BE2C (cell line): Measurements from ENCODE around the gene C4BPA.

ENCODE experiments used
- DNase-seq: peaks from one replicate; pipeline ENCODE4 v3.0.0-alpha.2; 2020
- H3K27me3 ChIP-seq: fragments of 250-450 bp; sonication (Bioruptor Pico); 2 replicates; pipeline ENCODE4 v1.5.1; 2020; ENCODE audit warnings: mild to moderate bottlenecking
- H3K36me3 ChIP-seq: fragments of 250-450 bp; sonication (Bioruptor Pico); 2 replicates; pipeline ENCODE4 v1.5.1; 2020; ENCODE audit warnings: mild to moderate bottlenecking
- H3K4me1 ChIP-seq: fragments of 250-450 bp; sonication (Bioruptor Pico); 2 replicates; pipeline ENCODE4 v1.5.1; 2020
- H3K4me3 ChIP-seq: 2 replicates; pipeline ENCODE4 v1.5.1; 2011; ENCODE audit warnings: low read depth, low read length
- H3K9me3 ChIP-seq: fragments of 250-450 bp; sonication (Bioruptor Pico); 2 replicates; pipeline ENCODE4 v1.5.1; 2020
- TF ChIP-seq, protein P1 (sequence below): IDR thresholded peaks from 2 replicates; pipeline ENCODE4 v1.5.1; 2012; ENCODE audit warnings: mild to moderate bottlenecking, low read depth, low read length

C4BPA gene

DNA sequence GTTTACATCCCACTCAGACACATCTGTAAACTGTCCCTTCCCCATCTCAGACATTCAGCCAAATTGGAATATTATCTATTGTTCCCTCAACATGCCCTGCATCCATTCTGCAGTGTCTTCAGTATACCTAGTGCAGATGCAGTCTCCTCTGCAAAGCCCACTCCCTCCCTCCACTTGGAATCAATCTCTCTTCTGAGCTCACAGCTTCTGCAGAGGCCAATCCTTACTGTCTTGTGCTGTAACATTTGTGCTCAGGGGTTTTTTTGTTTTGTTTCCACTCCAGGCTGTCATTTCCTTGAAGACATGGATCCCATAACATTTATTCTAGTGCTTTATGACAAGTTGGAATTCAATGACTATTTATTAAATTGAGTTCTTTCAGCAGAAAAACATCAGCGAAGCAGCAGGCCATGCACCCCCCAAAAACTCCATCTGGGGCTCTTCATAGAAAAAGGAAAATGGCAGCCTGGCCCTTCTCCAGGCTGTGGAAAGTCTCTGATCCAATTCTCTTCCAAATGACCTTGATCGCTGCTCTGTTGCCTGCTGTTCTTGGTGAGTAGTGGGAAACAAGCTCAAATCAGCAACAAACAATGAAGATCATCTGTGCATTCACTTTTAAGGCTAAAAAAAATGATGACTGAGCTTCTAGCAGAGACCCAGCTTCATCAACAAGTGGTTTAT is 8.7 kb downstream of the C4BPA start:
- H3K9me3 ChIP-seq: no peaks in the 10 kb centered on the region
- H3K27me3 ChIP-seq: peaks cover 8% of the 10 kb centered on the region
- H3K4me3 ChIP-seq: no peak overlapping the region
- TF ChIP-seq, protein P1, sequence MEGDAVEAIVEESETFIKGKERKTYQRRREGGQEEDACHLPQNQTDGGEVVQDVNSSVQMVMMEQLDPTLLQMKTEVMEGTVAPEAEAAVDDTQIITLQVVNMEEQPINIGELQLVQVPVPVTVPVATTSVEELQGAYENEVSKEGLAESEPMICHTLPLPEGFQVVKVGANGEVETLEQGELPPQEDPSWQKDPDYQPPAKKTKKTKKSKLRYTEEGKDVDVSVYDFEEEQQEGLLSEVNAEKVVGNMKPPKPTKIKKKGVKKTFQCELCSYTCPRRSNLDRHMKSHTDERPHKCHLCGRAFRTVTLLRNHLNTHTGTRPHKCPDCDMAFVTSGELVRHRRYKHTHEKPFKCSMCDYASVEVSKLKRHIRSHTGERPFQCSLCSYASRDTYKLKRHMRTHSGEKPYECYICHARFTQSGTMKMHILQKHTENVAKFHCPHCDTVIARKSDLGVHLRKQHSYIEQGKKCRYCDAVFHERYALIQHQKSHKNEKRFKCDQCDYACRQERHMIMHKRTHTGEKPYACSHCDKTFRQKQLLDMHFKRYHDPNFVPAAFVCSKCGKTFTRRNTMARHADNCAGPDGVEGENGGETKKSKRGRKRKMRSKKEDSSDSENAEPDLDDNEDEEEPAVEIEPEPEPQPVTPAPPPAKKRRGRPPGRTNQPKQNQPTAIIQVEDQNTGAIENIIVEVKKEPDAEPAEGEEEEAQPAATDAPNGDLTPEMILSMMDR: no peak
- H3K36me3 ChIP-seq: no peaks in the 10 kb centered on the region
- DNase-seq: no peak
- no peaks in the 10 kb centered on the region for H3K4me1 ChIP-seq

DNA sequence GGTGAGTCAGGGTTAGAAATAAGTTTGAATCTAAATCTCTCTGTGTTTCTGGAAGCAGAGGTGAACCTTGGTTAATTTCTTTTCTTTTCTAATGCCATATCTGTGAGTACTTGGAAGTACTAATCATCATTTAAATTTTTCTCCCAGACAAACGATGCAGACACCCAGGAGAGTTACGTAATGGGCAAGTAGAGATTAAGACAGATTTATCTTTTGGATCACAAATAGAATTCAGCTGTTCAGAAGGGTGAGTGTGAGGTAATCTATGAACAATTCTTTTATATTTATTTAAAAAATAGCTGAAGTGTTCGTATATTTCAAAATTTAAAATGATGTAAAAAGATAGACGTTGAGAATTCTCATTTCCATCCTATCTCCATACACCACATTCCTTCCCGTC is 11.2 kb downstream of the C4BPA start:
- DNase-seq: no peak
- no peaks in the 10 kb centered on the region for H3K4me1 ChIP-seq
- no peaks in the 10 kb centered on the region for H3K36me3 ChIP-seq
- peaks cover 4% of the 10 kb centered on the region; the same call in 1 of the 2 replicates for H3K27me3 ChIP-seq
- TF ChIP-seq, protein P1: no peak
- H3K9me3 ChIP-seq: no peaks in the 10 kb centered on the region
- no peak overlapping the region for H3K4me3 ChIP-seq

DNA sequence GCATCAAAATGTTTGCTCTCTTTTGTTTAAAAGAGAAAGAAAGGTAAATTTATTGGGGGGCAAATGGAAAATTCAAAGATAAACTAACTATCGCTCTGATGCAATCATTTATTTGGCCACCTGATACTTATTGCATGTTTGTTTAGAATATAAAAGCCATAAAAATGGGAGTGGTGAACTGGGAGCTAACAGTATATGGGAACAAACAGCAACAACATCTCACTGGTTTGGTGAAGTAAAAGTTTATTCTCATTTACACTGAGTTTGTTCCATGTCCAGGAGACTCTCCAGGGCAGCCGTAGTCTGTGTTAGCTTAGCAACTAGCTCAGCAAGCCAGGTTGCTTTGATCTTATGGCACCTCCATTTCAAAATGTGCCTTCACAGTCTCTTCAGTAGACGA is 20.4 kb downstream of the C4BPA start:
- Histone ChIP-seq H3K36me3 (no peaks in the 10 kb centered on the region), H3K27me3 (no peaks in the 10 kb centered on the region; the same call in none of the 2 replicates), H3K4me1 (no peaks in the 10 kb centered on the region), H3K9me3 (no peaks in the 10 kb centered on the region), H3K4me3 (no peak overlapping the region)
- no peak for DNase-seq
- TF ChIP-seq, protein P1: no peak

DNA sequence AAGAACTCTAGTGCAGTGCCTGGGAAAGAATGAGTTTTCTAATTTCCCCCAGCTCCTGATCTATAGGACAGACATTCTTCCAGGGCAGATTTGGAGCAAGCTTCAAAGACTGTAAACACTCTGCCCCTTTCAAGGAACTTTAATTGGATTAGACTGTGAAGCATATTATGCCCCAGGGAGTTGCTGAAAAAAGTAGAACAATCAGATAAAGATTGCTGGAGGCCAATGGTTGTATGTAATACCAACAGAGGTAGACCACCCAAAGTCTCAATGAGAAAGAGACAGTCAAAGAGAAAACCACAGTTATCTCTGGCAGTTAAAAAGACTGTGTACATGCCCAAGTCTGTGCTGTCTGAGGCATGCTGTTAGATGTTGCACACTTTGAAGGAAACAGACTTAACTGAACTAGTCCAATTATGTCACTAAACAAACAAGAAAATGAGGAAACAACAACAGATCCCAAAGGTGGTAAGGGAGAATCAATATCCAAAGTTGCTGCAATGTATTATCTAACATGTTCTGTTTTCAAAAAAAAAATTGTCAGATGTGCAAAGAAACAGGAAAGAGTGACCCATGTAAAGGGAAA is 24.4 kb downstream of the C4BPA start:
- TF ChIP-seq, protein P1: no peak
- H3K9me3 ChIP-seq: no peaks in the 10 kb centered on the region

DNA sequence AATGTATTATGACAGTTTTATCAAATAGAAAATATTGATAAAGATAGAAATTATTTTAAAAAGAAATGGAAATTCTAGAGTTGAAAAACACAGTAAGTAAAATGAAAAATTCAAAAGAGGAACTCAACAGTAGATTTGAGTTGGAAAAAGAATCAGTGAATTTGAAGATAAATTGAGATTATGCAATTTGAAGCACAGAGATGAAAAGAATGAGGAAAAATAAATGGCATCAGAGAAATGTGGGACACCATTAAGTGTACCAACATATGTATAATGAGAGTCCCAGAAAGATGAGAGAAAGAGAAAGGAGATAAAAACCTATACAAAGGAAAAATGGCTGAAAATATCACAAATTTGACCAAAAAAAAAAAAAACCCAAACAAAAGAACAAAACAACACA is 25.0 kb downstream of the C4BPA start:
- no peak for DNase-seq
- no peaks in the 10 kb centered on the region for H3K36me3 ChIP-seq

More for the DNA sequence above, 24.4 kb downstream of the C4BPA start:
- H3K36me3 ChIP-seq: no peaks in the 10 kb centered on the region
- no peaks in the 10 kb centered on the region for H3K4me1 ChIP-seq
- H3K4me3 ChIP-seq: no peak overlapping the region
- H3K27me3 ChIP-seq: peaks cover 6% of the 10 kb centered on the region
- no peak for DNase-seq

More for the DNA sequence above, 25.0 kb downstream of the C4BPA start:
- TF ChIP-seq, protein P1: no peak
- Histone ChIP-seq H3K4me1 (no peaks in the 10 kb centered on the region), H3K27me3 (peaks cover 6% of the 10 kb centered on the region), H3K4me3 (no peak overlapping the region), H3K9me3 (no peaks in the 10 kb centered on the region)
